Measurements from ENCODE around the gene PTPRM.

Gene PTPRM

GRCh38 chr18:8279346-8279745, 712.2 kb downstream of the PTPRM start:
- DNase-seq, result no peak
- no peaks in the 10 kb centered on the region for H3K36me3 ChIP-seq (replicated peaks; ENCODE audit: insufficient read depth, low read length)
- TF ChIP-seq EZH2 (optimal IDR thresholded peaks at IDR 0.05; ENCODE audit: low read depth, low read length), result no peak
- TF ChIP-seq EZH2phosphoT487 (IDR thresholded peaks at IDR 0.05; ENCODE audit: low read length), result no peak
- no peak for TF ChIP-seq CTCF (IDR thresholded peaks at IDR 0.05; ENCODE audit: low read length)

GRCh38 chr18:8279781-8280330, 712.7 kb downstream of the PTPRM start:
- Histone ChIP-seq H2AFZ (ENCODE audit: low read length) (no peak overlapping the region), H4K20me1 (ENCODE audit: insufficient read depth, low read length) (no peaks in the 10 kb centered on the region), H3K9me2 (replicated peaks; ENCODE audit: insufficient read depth, low read length) (no peaks in the 10 kb centered on the region), H3K36me3 (replicated peaks; ENCODE audit: insufficient read depth, low read length) (no peaks in the 10 kb centered on the region), H3K9ac (ENCODE audit: low read length) (no peak overlapping the region), H3K27me3 (replicated peaks; ENCODE audit: insufficient read depth, low read length) (no peaks in the 10 kb centered on the region), H3K27ac (ENCODE audit: low read length) (no peak overlapping the region), H3K4me1 (ENCODE audit: low read length) (no peaks in the 10 kb centered on the region), H3K4me3 (ENCODE audit: low read length) (no peak overlapping the region), H3K79me2 (ENCODE audit: low read length) (no peaks in the 10 kb centered on the region), H3K9me3 (replicated peaks; ENCODE audit: insufficient read depth, low read length) (no peaks in the 10 kb centered on the region), H3K4me2 (ENCODE audit: low read depth, low read length) (no peak overlapping the region), H3F3A (ENCODE audit: insufficient read depth, low read length) (no peaks in the 10 kb centered on the region)
- DNase-seq, result no peak
- TF ChIP-seq EZH2phosphoT487 (IDR thresholded peaks at IDR 0.05; ENCODE audit: low read length) (no peak), CTCF (IDR thresholded peaks at IDR 0.05; ENCODE audit: low read length) (no peak)

More at GRCh38 chr18:8279346-8279745, 712.2 kb downstream of the PTPRM start:
- Histone ChIP-seq H3K79me2 (ENCODE audit: low read length) (no peaks in the 10 kb centered on the region), H3K9ac (ENCODE audit: low read length) (no peak overlapping the region), H3K4me3 (ENCODE audit: low read length) (no peak overlapping the region), H3K27ac (ENCODE audit: low read length) (no peak overlapping the region), H4K20me1 (ENCODE audit: insufficient read depth, low read length) (no peaks in the 10 kb centered on the region), H2AFZ (ENCODE audit: low read length) (no peak overlapping the region), H3K9me3 (replicated peaks; ENCODE audit: insufficient read depth, low read length) (no peaks in the 10 kb centered on the region), H3K27me3 (replicated peaks; ENCODE audit: insufficient read depth, low read length) (no peaks in the 10 kb centered on the region), H3K9me2 (replicated peaks; ENCODE audit: insufficient read depth, low read length) (no peaks in the 10 kb centered on the region), H3F3A (ENCODE audit: insufficient read depth, low read length) (no peaks in the 10 kb centered on the region), H3K4me1 (ENCODE audit: low read length) (no peaks in the 10 kb centered on the region), H3K4me2 (ENCODE audit: low read depth, low read length) (no peak overlapping the region)

- Histone ChIP-seq H3K9me2 (replicated peaks; ENCODE audit: insufficient read depth, low read length) (no peaks in the 10 kb centered on the region), H3K4me1 (ENCODE audit: low read length) (no peaks in the 10 kb centered on the region), H3K36me3 (replicated peaks; ENCODE audit: insufficient read depth, low read length) (no peaks in the 10 kb centered on the region), H3K9me3 (replicated peaks; ENCODE audit: insufficient read depth, low read length) (no peaks in the 10 kb centered on the region), H3K4me2 (ENCODE audit: low read depth, low read length) (no peak overlapping the region), H3K79me2 (ENCODE audit: low read length) (no peaks in the 10 kb centered on the region), H3K27me3 (replicated peaks; ENCODE audit: insufficient read depth, low read length) (no peaks in the 10 kb centered on the region), H4K20me1 (ENCODE audit: insufficient read depth, low read length) (no peaks in the 10 kb centered on the region), H3K4me3 (ENCODE audit: low read length) (no peak overlapping the region), H2AFZ (ENCODE audit: low read length) (no peak overlapping the region), H3K27ac (ENCODE audit: low read length) (no peak overlapping the region), H3F3A (ENCODE audit: insufficient read depth, low read length) (no peaks in the 10 kb centered on the region), H3K9ac (ENCODE audit: low read length) (no peak overlapping the region)
- TF ChIP-seq CTCF (IDR thresholded peaks at IDR 0.05; ENCODE audit: low read length), result no peak
- DNase-seq, result no peak
These were observed 716.9 kb downstream of the PTPRM start for GRCh38 chr18:8283891-8284585.
